SH-SY5Y (cell line): Measurements from ENCODE around the gene BSDC1.

Source experiments
- GATA2 ChIP-seq: IDR thresholded peaks from 2 replicates; pipeline ENCODE4 v1.6.1; 2011; ENCODE audit warnings: mild to moderate bottlenecking, low read depth, low read length
- GATA3 ChIP-seq: IDR thresholded peaks from 2 replicates; pipeline ENCODE4 v1.6.1; 2011; ENCODE audit warnings: low read depth, mild to moderate bottlenecking, low read length, moderate library complexity

DNA sequence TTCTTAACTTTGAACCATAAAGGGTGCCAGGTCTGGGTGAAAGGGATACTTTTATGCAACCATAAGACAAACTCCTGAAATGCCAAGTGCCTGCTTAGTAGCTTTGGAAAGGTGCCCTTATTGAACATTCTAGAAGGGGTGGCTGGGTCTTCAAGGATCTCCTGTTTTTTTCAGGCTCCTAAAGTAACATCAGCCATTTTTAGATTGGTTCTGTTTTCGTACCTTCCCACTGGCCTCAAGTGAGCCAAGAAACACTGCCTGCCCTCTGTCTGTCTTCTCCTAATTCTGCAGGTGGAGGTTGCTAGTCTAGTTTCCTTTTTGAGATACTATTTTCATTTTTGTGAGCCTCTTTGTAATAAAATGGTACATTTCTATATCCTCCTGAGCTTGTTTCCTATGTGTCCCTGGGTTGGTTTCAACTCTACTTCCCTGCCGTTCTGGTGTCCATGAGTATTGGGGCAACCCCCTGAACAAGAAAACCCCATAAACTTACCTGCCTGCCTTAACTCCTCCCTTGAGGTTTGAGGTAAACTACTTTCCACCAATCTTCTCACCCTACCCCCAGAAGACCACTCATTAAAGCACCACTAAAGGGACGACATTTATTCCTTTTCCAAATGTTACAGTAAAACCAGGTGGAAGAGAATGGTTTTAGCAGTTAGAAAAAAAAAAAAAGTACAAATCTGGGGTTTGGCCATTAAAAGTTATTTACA lies 60.8 kb downstream of the BSDC1 start:
- no peak for TF ChIP-seq GATA3
- TF ChIP-seq GATA2 = no peak
